Uterus (tissue), 2 donors: ENCODE results near the gene SH3GL2.

Source experiments
- POLR2A ChIP-seq, 2 donors: fragments of 450-650 bp; IDR thresholded peaks; one replicate each; pipeline ENCODE4 v1.6.1; 2016; ENCODE audit warnings: antibody characterized with exemption in 2 of 2, mild to moderate bottlenecking in 1 of 2, moderate library complexity in 1 of 2
- TF ChIP-seq, protein P1 (sequence below), 4 experiments: fragments of 200-600 bp in 2 of 4; fragments of 450-650 bp in 2 of 4; sonication (generic) in 2 of 4; IDR thresholded peaks; one replicate each; pipeline ENCODE4 v1.5.1; 2016 to 2019; ENCODE audit warnings: antibody characterized with exemption in 4 of 4, mild to moderate bottlenecking in 2 of 4, moderate library complexity in 1 of 4

DNA sequence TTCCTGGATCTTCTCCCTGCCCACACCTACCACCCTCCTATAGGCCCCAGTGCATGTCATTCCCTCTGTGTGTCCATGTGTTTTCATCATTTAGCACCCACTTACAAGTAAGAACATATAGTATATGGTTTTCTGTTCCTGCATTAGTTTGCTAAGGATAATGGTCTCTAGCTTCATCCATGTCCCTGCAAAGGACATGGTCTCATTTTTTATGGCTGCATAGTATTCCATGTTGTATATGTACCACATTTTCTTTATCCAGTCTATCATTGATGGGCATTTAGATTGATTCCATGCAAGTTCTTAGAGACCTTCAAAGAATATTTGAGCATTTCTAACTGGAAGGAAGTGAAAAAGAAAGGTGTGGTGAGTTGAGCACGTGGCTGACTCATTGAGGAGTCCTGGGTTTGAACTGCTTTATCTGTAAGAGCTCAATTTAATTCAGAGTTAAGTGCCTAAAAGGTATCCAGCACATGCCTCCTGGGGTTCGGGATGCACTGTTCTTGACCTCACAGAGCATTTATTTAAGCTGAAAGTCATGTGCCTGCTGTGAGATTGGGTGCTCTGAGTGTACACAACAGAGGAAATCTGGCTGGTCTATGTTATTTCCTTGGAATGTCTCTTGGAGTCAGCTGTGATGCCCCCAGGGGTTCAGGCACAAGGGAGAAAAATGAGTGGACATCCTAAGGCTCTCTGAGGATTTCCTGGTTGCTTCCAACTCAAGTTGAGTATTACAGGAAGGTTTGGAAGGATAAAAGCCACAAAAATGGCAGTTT, 56.4 kb downstream of the SH3GL2 start:
- TF ChIP-seq, protein P1, sequence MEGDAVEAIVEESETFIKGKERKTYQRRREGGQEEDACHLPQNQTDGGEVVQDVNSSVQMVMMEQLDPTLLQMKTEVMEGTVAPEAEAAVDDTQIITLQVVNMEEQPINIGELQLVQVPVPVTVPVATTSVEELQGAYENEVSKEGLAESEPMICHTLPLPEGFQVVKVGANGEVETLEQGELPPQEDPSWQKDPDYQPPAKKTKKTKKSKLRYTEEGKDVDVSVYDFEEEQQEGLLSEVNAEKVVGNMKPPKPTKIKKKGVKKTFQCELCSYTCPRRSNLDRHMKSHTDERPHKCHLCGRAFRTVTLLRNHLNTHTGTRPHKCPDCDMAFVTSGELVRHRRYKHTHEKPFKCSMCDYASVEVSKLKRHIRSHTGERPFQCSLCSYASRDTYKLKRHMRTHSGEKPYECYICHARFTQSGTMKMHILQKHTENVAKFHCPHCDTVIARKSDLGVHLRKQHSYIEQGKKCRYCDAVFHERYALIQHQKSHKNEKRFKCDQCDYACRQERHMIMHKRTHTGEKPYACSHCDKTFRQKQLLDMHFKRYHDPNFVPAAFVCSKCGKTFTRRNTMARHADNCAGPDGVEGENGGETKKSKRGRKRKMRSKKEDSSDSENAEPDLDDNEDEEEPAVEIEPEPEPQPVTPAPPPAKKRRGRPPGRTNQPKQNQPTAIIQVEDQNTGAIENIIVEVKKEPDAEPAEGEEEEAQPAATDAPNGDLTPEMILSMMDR (IDR thresholded peaks at IDR 0.05) = no peak
- TF ChIP-seq POLR2A (IDR thresholded peaks at IDR 0.05) = no peak
